Measurements from ENCODE around the gene B9D2.
"Not testable (repeated sequence)": the region's sequence is repeated elsewhere in the genome, so short reads cannot be mapped to it uniquely, and the experiment has no call there.

The B9D2 gene

DNA sequence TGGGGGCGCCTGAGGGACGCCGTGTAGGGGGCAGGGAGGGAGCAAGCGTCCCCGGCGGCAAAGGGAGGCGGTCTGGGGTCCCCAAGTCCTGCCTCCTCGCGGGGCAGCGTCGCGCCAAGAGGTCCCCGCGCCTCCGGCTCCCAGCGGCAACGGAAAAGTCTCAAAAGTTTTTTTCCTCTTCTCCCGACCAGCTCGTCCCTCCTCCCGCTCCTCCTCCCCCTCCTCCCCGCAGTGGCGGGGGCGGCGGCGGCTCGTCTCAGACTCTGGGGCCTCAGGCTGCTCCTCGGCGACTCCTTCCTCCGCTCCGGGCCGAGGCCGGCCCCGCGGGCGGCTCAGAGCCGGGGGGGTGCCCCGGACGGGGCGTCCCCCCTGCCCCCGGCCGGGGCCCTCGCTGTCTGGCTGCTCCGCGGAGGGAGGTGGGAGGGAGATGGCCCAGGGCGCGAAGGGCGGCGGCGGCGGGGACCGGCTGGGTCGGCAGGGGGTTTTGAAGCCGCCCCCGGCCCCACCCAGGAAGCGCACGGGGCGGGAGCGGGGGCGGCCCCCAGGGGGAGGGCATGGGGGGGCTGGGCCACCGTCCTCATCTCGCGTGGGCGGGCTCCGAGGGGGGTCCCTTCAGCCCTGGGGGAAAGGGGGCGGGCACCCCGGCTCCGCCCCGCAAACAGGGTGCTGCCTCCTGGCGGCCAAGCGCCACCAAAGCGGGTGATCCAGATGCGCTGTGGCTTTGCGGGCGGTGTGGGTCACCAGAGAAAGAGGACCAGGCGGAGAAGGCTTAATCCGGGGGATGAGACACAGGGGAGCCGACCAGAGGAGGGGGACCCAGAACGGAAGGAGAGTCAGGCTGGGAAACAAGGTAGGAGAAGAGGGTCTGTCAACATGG lies 10.2 kb downstream of the B9D2 start, which contains the start of gene TGFB1:
Gene TGFB1 (minus strand): TSS at position 457 of the 877 bp plus-strand sequence. CDS start 878 bp downstream, outside the sequence.
- DNase-seq: no peak

DNA sequence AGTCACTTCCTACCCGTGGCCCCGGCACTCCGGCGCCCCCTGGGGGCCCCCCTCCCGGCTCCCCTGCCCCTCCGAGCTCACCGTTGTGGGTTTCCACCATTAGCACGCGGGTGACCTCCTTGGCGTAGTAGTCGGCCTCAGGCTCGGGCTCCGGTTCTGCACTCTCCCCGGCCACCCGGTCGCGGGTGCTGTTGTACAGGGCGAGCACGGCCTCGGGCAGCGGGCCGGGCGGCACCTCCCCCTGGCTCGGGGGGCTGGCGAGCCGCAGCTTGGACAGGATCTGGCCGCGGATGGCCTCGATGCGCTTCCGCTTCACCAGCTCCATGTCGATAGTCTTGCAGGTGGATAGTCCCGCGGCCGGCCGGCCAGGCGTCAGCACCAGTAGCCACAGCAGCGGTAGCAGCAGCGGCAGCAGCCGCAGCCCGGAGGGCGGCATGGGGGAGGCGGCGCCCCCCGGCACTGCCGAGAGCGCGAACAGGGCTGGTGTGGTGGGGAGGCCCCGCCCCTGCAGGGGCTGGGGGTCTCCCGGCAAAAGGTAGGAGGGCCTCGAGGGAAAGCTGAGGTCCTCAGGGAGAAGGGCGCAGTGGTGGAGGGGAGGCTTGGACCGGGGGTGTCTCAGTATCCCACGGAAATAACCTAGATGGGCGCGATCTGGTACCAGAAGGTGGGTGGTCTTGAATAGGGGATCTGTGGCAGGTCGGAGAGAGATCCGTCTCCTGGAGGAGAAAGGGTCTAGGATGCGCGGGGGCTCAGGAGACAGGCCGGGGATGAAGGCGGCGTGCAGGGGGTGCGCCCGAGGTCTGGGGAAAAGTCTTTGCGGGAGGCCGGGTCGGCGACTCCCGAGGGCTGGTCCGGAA lies 11.1 kb downstream of the B9D2 start:
- no peak for DNase-seq

GRCh38 chr19:41352279-41352608 lies 11.7 kb downstream of the B9D2 start:
- DNase-seq: no peak

- no peak for DNase-seq
These were observed 12.4 kb downstream of the B9D2 start for GRCh38 chr19:41351339-41352245.

DNA sequence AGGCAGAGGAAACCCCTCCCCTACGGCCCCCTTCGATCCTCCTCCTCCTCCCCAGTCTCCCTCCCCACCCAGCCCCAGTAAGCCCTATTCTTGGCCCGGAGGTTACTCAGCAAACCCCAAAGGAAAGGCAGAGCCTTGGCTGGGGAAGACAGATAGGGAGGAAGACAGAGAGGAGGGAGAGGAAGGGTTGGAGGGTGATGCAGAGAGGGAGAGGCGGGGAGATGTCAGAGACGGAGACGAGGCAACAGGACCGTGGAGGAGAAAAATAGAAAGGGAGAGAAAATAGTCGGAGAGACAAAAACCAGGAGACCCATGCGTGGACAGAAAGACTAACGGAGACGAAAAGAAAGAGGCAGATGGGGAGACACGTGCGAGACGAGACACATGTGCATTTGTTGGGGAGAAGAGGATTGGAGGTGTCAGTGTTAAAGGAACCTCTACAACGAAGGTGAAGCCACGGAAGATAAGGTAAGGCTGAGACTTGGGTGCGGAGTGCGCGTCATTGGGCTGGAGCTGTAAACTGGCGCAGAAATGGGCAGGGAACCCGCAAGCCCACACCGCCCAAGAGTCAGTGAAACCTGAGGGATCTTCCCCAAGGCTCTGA lies 13.1 kb downstream of the B9D2 start:
- no peak for DNase-seq

- not testable (repeated sequence) for DNase-seq
These were observed 17.0 kb downstream of the B9D2 start for GRCh38 chr19:41346916-41347315.

DNA sequence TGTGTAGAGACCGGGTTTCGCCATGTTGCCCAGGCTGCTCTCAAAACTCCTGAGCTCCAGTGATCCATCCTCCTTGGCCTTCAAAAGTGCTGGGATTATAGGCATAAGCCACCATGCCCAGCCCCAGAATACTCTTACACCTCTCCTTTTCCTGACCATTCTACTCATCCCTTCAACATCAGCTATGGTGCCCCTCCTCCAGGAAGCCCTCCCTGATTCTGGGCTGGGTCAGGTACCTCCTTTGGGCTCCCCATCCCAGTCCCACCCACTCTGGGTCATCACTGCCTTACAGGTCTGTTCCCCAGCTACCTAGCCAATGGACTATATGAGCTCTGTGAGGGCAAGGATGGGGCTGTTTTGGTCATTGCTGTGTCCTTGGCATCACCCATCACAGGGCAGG lies 19.8 kb downstream of the B9D2 start:
- DNase-seq: no peak

GRCh38 chr19:41341669-41342490 lies 22.1 kb downstream of the B9D2 start:
- DNase-seq: no peak

GRCh38 chr19:41339936-41340335 lies 24.0 kb downstream of the B9D2 start:
- no peak for DNase-seq

DNA sequence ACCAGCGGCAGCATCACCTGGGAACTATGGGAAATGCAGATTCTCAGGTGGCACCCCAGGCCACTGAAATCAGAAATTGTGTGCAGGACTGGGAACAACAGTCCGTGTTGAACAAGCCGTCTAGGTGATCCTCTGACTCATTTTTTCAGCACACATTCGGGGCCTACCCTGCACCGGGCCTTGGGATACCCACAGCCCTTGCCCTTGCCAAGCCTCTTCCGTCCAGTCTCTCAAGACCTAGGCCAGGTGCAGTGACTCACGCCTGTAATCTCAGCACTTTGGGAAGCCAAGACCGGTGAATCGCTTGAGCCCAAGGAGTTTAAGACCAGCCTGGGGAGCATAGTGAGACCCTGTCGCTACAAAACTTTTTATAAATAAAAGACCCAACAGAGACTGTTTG lies 28.5 kb downstream of the B9D2 start:
- no peak for DNase-seq

DNA sequence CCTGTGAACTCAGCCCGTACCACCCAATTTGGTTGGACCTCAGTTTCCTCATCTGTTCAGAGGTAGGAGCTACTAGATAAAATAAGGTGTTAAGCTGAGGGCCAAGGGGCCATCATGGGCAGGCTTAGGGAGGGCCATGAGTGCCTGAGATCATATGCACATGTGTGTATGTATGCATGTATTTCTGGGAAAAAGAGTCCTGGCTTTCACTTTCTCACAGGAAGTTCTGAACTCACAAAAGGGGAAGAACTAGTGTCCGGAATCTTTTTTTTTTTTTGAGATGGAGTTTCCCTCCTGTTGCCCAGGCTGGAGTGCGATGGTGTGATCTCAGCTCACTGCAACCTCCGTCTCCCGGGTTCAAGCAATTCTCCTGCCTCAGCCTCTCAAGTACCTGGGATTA lies 29.2 kb downstream of the B9D2 start:
- DNase-seq: no peak

DNA sequence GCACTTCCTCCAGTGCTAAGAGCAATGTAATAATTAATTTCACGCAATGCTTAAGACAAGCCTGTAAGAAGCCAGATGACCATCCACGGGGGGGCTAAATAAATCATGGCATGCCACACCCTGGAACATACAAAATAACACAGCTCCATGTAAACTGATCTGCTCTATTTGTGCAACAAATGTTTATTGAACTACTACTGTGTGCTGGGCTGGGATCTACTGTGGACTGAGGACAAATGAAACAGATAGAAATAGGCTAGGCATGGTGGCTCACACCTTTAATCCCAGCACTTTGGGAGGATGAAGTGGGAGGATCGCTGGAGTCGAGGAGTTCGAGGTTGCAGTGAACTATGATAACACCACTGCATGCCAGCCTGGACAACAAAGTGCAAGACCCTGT lies 31.5 kb downstream of the B9D2 start:
- DNase-seq: no peak

- DNase-seq: no peak
These were observed 31.9 kb downstream of the B9D2 start for GRCh38 chr19:41332000-41332399.

DNA sequence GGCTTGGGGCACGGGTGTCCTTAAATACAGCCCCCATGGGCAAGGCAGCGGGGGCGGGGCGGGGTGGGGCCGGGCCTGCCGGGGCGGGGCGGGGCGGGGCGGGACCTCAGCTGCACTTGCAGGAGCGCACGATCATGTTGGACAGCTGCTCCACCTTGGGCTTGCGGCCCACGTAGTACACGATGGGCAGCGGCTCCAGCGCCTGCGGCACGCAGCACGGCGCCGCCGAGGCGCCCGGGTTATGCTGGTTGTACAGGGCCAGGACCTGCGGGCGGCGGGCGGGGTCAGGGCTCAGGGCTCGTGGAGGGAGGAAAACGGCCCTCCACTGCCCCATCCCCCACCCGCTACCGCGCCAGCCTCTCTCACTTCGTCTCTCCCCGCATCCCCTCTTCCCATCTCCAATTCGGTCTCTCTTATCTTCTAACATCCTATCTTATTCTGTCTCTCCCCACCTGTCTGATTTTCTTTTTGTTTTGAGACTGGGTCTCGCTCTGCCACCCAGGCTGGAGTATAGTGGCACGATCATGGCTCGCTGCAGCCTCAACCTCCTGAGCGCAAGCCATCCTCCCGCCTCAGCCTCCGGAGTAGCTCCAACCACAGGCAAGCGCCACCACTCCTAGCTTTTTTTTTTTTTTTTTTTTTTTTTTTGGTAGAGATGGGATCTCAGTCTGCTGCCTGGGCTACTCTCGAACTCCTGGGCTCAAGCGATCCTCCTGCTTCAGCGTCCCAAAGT lies 32.8 kb downstream of the B9D2 start:
- DNase-seq: no peak

- no peak for DNase-seq
These were observed 33.5 kb downstream of the B9D2 start for GRCh38 chr19:41330481-41330880.

- DNase-seq: no peak
These were observed 35.1 kb downstream of the B9D2 start for GRCh38 chr19:41328842-41329225.

GRCh38 chr19:41328157-41328841 lies 35.6 kb downstream of the B9D2 start:
- DNase-seq: no peak

GRCh38 chr19:41327576-41328156 lies 36.3 kb downstream of the B9D2 start:
- no peak for DNase-seq

DNA sequence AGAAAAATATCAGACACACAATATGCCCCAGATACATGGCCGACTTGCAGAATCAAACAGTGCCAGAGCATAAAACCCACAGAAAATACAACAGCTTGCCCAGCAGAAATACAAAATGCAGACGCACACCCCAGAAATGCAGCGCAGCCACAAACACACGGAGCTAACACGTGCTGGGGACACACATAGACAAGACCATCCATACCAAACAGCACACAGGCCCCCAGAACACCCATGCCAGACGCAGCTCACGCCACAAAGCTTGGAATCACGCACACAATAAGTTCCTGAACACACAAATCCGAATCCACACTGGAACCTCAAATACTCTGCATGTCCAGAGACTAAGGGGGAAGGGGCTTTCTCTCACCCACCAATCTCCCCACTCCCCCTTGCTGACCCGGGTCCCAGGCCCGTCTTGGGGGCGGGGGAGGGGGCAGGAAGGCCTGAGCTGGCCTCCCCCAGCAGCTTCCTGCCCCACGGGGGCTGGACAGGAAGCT lies 36.8 kb downstream of the B9D2 start:
- DNase-seq: no peak

All from NCI-H2107 (cell line).